C4-2B (cell line): ENCODE measurements around the gene CNOT1.

Source experiments
- ZFX ChIP-seq: fragments of 450-650 bp; IDR thresholded peaks from 2 replicates; pipeline ENCODE4 v1.6.1; 2017
- TF ChIP-seq, protein P1 (sequence below): fragments of 450-650 bp; conservative IDR thresholded peaks from 2 replicates; pipeline ENCODE4 v1.5.1; 2017; ENCODE audit warnings: mild to moderate bottlenecking

GRCh38 chr16:58519707-58520106, 109.9 kb downstream of the CNOT1 start:
- TF ChIP-seq, protein P1, sequence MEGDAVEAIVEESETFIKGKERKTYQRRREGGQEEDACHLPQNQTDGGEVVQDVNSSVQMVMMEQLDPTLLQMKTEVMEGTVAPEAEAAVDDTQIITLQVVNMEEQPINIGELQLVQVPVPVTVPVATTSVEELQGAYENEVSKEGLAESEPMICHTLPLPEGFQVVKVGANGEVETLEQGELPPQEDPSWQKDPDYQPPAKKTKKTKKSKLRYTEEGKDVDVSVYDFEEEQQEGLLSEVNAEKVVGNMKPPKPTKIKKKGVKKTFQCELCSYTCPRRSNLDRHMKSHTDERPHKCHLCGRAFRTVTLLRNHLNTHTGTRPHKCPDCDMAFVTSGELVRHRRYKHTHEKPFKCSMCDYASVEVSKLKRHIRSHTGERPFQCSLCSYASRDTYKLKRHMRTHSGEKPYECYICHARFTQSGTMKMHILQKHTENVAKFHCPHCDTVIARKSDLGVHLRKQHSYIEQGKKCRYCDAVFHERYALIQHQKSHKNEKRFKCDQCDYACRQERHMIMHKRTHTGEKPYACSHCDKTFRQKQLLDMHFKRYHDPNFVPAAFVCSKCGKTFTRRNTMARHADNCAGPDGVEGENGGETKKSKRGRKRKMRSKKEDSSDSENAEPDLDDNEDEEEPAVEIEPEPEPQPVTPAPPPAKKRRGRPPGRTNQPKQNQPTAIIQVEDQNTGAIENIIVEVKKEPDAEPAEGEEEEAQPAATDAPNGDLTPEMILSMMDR: no peak
- TF ChIP-seq ZFX: no peak
